ENCODE measurements around the gene PDE6G.
"Not testable (repeated sequence)": the region's sequence is repeated elsewhere in the genome, so short reads cannot be mapped to it uniquely, and the experiment has no call there.

Gene PDE6G

DNA sequence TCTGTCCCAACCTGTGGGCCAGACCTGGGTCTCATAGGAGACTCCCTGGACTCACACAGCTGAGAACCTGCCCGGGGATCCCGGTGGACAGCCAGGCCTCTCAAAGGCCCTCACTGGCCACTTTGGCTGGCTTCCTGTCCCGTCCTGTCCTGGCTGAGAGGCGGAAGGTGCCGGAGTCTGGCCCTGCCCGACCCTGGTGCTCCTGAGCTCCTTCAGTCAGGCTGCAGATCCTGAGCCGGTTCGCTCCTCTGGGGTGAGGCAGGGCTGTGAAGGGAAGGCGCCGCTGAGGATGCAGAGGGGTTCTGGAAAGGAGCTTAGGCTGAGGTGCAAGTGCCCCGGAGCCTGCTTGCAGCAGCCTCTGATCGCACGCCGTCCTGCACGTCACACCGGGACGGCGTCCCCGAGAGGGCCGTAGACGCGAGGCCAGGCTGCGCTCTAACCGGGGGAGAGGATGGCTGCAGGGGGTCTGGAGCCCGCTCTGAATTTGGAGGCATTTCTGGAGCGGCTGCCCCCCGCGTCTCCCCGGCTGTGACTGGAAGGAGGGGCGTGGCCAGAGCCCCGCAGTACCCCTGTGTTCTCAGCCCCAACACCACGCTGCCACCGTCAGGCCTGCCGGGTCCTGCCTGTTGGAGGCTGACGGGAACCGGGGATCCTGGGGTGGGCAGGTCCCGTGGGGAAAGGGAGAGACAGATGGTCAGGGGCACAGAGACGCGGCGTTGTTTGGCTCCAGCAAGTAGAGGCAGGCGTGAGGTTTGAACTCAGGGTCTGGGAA lies 31.6 kb upstream of the PDE6G start:
- no peak for DNase-seq (ENCODE audit: low spot score)

DNA sequence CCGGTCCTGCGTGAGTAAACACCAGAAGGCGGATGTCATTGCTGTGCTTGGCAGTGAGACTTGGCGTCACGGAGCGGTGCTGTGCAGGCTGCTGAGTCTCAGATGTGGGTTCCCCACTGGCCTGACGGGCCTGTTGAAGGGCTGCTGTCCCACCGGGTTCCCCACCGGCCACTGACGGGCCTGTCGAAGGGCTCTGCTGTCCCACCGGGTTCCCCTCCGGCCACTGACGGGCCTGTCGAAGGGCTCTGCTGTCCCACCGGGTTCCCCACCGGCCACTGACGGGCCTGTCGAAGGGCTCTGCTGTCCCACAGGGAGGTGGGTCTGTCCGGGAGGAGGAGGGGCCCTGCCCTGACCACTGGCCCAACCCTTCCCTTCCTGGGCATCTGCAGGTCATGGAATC lies 30.3 kb upstream of the PDE6G start:
- no peak for DNase-seq (ENCODE audit: low spot score)

DNA sequence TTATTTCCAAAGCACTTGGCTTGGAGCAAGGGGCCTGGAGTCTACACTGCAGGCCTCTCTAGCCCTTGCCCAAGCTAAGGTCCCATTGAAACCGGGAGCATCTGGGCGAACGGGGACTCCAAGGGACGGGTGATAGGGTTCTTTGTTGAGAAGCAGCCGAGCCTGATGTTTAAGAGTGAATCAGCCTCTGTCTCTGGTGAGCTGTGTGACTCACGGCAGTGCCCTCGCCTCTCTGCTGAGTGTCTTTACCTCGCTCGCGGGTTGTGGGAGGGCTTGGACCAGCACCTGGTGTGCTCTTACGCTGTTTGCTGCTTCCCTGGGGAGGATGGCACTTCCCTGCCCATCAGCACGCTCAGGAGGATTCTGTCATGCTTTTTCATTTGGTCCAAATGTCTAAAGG lies 28.8 kb upstream of the PDE6G start:
- DNase-seq (ENCODE audit: low spot score): no peak

DNA sequence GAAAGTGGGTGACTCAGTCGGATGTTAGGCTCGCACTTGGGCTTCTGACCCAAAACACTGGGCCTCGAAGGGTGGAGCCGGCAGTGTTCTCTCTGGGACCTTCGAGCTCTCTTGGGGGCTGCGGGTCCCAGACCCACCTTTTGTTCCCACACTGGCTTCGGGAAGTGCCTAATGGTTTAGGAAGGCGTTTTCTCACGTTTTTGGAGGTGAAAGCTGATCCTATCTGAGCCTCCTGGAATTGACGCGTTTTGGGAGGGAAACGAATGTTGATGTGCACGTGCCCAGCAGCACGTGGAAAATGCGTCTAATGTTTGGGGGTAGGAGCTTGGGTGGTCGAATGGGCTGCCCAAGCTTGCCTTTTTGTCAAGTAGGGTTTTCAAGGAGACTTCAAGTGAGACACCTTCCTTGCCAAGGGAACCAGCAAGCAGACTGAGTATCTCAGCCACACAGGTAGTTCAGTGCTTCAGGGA lies 28.1 kb upstream of the PDE6G start:
- DNase-seq (ENCODE audit: low spot score): no peak

DNA sequence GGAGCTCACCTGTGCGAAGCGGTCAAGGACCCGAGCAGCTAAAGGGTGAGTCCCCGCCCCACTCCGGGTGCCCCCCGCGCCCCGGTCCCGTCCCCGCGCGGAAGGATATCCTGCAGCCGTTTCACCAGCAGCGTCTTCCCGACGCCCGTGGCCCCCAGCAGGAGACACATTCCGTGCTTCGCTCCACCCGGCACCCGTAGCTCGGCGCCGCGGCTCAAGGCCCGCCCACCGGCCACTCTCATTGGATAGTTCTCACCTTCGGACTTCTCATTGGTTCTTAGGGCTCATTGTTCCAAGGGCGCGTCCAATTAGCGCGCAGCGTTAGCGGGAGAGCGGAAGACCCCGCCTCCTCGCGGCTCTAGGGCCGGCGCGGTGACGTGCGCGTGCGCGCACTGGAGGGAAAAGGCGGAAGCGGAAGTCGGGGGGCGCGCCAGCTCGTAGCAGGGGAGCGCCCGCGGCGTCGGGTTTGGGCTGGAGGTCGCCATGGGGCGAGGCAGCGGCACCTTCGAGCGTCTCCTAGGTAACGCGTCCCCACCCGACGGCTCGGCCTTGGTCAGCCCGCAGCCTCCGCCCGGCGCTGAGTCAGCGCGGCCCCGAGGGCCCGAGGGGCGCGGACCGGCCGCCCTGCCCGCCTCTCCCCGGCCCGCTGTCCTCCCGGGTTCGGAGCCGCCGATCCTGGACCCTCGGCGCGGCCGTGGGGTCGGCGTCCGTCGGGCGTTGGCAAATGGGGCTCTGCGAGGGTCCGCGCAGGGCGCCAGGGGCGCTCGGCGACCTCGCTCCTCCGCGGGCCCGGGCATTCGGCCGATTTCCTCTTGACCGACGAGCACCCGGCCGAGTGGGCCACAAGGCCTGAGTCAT lies 27.5 kb upstream of the PDE6G start, which contains the start of the genes ARL16 and HGS:
Gene ARL16 (minus strand): TSS at position 214 of the 858 bp plus-strand sequence. CDS start 44 bp downstream, at position 170.
Gene HGS (plus strand): TSS at position 428 of the 858 bp plus-strand sequence. CDS start 56 bp downstream, at position 484.
- DNase-seq (ENCODE audit: low spot score): peak; percentile 98

DNA sequence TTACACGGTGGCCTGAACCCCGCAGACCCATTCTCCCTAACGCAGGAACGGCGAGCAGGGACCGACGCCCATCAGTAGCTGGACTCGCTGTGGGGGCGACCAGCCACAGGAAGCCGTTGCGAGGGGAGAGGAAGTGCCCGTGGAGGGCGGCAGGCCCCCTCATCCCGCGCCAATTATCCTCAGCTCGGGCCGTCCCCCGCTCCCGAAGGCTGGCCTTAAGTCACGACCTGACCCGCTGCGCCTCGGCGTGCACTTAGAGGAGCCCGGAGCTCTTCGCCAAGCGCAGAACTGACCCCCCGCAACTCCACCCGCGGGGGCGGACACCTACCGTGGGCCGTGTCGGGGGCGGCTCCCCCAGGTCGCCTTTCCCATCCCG lies 26.9 kb upstream of the PDE6G start:
- DNase-seq (ENCODE audit: low spot score): no peak

DNA sequence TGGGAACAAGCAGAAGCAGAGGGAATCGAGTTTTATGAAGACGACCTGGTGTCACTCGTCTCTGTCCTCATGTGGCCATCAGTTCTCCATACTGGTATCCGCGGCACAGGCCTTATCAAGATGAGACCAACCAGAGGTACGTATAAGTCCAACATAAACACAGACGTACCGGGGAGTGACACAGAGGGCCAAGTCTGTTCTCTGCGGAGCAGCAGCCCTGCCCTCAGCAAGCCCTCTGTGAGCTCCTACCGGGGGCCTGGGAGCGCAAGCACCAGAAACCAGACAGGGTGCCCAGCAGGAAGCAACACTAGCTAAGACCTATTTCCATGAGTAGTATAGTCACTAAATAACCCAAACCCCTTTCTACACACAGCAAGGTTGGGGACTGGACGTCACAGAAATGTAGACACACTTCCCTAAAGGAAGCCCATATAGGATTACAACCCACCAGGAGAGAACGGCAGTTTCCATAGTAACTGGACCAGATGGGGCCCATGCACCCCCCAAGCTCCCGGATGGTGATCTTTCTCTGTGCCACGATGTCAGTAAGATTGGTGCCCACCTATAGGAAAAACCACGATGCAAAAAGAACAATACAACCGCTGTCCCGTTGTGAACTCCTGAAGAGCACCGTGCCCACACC lies 26.3 kb upstream of the PDE6G start:
- no peak for DNase-seq (ENCODE audit: low spot score)

DNA sequence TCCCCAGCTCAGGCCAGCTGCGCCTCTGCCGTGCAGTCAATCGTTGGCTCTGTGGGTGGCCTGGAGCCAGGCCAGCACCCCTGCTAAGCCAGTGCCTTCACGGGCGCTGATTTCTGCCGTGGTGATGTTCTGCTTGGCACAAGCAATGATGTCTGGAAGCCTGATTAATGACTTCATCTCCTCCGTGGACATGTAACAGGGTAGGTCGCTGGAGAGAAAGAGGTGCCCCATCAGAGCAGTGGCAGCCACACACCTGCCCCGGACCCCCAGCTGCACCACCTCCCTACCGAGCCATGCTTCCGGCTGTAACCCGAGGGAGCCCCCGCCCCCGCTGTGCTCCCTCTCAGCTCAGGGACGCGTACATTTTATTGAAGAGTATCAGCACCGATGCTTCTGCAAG lies 25.3 kb upstream of the PDE6G start:
- DNase-seq (ENCODE audit: low spot score): no peak

DNA sequence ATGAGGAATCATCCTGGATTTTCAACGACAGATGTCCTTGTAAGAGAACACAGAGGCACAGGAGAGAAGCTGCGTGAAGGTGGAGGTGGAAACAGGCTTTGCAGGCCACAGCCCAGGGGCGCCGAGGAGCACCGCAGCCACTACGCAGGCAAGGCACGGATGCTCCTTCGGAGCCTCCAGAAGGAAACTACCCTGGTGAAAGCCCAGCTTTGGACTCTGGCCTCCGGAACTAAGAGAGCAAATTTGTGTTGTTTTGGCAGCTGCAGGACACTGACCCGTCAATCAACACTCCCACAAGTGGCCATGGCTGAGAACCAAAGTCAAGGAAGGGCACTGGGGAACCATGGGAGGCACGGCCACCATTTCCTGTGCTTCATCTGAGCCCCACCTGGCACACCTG lies 23.8 kb upstream of the PDE6G start:
- DNase-seq (ENCODE audit: low spot score): no peak

DNA sequence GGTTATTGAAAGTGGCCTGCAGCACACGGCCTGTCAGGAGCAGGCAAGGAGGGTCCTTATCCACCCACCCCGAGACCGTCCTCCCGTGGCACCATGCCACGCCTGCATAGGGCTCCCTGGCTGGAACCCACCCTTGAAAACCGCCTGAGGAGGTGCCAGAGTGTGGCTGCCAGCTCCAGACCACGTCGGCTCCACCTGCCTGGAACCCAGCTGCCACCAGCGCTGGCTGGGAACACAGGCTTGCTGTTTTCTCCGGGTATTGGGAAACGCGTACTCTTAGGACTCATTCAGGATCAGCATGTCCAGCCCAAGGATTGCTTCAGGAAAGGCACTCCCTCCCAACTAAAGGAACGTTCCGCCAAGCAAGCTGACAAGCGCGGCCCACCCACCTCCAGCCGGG lies 20.6 kb upstream of the PDE6G start:
- no peak for DNase-seq (ENCODE audit: low spot score)

DNA sequence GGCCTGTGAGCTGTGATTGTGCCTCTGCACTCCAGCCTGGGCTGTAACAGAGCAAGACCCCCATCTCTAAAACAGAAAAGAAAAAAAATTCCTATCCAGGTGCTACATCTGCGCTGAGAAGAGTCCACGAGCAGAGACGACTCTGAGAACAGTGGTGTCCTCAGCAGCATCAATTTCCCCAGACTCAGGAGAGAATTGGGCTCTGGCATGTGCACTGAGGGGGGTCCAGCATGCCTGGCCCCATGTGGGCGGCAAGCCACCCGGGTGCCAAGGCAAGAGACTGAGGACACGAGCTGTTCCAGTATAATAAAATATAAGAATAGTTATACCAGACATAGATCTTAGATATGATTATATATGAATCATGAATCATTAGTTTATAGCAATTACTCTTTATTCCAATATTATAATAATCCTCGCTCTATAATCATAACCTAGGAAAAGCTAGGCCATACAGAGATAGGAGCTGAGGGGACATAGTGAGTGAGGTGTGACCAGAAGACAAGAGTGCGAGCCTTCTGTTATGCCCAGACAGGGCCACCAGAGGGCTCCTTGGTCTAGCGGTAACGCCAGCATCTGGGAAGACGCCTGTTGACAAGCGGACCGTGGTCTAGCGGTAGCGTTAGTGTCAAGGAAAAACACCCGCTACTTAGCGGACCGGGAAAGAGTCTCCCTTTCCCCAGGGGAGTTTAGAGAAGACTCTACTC lies 19.3 kb upstream of the PDE6G start:
- not testable (repeated sequence) for DNase-seq (ENCODE audit: low spot score)

DNA sequence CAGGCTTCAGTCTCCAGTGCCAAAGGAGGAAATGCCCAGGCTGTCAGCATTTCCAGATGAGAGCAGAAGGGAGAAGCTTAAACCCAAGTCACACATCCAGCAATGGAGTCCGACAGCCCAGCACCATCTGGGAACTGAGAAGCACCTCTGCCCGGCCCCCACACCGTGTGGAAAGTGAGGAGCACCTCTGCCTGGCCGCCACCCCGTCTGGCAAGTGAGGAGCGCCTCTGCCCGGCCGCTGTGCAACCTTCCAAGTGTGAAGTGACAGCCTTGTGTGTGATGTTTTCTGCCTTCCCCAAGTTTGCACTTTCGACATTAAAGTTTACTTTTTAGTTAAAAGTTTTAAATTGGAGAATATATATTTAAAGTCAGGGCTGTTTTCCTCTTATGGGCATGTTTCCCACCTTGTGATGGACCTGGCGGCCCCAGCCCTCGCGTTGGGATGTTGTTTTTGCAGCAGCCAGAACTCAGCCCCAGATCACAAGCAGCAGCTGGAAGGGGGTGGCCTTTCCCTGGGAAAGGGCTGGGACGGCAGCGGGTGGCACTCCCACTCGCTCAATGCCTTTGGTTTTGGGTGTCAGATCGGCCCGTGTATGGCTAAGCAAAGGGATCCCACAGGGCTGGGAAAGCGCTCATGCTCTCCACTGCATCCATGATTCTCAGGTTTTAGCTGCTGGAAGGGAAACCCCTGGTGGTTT lies 17.4 kb upstream of the PDE6G start:
- no peak for DNase-seq (ENCODE audit: low spot score)

DNA sequence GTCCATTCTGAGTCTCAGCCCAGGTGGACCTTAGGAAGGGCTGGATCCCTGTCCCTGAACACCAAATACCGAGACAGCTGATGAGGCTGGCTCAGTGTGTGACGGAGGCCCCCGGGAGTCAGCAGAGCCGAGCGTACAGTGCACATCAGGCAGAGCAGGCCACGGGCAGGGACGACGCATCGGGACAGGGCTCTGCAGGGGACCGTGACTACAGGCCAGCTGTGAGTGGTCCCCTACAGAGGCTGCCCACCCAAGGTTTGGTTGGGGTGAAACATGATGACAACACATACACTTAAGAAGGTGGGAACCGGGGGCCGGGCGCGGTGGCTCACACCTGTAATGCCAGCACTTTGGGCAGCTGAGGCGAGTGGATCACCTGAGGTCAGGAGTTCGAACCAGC lies 16.6 kb upstream of the PDE6G start:
- DNase-seq (ENCODE audit: low spot score): no peak

DNA sequence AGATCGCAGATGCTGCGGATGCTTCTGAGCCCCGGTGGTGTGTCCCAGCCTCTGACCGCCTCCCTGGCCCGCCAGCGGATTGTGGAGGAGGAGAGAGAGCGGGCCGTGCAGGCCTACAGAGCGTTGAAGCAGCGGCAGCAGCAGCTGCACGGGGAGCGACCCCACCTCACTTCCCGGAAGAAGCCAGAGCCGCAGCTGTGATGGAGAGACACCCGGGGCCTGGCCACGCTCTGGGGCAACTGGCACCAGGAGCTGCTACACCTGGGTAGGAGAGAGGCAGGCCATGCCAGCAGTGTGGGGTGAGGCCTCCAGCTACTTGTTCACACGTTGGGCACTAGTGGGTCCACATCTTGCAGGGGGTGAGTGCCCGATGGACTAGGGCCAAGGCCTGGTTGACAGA lies 16.2 kb upstream of the PDE6G start:
- no peak for DNase-seq (ENCODE audit: low spot score)

DNA sequence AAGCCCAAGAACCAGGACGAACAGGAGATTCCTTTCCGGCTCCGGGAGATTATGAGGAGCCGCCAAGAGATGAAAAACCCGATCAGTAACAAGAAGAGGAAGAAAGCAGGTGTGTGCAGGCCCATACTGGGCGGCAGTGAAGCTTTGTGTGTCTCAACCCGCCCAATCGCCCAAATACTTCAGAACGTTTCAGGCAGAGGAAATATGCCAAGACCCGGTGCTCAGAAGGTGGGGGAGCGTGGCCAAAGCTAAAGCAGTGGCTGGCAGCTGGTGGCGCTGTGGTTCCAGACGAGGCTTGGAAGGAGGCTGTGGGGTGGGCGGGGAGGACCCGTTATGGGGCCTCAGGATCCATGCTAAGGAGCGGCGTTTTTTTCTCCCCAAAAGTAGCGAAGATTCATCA lies 11.4 kb upstream of the PDE6G start:
- DNase-seq (ENCODE audit: low spot score): no peak

DNA sequence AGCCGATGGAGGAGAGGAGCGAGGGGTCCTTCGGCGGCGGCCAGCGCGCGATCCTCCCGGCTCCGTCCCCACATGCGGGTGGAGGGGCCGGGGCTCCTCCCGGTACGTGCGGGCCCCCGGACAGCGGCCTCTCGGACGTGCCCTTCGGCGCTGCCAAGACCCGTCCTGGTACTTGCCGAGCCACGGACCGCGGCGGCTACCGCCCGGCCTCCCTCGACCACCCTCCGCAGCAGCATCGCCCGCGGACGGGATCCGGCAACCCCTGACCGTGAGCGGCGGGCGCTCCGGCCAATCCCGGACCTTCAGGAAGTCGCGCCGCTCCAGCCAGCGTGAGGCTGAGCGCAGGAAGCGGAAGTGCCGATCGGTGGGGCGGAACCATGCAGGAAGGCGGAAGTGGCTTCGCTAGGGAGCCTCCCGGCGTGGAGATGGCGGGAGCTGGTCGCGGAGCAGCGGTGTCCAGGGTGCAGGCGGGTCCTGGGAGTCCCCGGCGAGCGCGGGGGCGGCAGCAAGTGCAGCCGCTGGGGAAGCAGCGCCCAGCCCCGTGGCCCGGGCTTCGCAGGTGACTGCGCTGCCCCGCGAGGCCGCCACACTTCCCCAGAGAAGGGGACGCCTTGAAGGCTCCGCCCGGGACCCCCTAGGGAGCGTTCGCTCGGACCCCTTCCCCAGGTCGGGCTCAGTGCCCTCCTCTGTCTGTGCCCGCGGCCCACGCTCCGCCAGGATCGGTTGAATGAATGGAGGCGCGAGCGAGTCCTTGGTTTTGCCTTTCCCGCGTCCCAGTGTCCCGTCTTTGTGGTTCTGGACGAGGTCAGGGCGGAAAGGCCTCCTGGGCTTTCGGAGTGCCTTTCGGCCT lies 10.2 kb upstream of the PDE6G start, which contains the start of the genes CCDC137 and OXLD1:
Gene CCDC137 (plus strand): TSS at position 396 of the 850 bp plus-strand sequence. CDS start 30 bp downstream, at position 426.
Gene OXLD1 (minus strand): TSS at position 264 of the 850 bp plus-strand sequence. CDS start 28 bp downstream, at position 236.
- peak; percentile 95 for DNase-seq (ENCODE audit: low spot score)

DNA sequence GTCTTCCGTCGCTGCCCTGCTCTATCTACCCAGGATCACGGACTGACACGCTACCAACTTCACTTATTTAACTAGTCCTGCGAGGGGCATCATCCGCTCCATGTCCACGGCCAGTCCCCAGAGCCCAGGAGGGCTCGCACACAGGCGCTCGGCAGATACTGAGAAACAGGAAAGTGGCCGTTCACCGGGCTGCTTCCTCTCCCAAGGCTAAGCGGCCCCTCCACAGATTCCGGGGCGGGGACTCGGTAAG lies 9.7 kb upstream of the PDE6G start:
- DNase-seq (ENCODE audit: low spot score): no peak

DNA sequence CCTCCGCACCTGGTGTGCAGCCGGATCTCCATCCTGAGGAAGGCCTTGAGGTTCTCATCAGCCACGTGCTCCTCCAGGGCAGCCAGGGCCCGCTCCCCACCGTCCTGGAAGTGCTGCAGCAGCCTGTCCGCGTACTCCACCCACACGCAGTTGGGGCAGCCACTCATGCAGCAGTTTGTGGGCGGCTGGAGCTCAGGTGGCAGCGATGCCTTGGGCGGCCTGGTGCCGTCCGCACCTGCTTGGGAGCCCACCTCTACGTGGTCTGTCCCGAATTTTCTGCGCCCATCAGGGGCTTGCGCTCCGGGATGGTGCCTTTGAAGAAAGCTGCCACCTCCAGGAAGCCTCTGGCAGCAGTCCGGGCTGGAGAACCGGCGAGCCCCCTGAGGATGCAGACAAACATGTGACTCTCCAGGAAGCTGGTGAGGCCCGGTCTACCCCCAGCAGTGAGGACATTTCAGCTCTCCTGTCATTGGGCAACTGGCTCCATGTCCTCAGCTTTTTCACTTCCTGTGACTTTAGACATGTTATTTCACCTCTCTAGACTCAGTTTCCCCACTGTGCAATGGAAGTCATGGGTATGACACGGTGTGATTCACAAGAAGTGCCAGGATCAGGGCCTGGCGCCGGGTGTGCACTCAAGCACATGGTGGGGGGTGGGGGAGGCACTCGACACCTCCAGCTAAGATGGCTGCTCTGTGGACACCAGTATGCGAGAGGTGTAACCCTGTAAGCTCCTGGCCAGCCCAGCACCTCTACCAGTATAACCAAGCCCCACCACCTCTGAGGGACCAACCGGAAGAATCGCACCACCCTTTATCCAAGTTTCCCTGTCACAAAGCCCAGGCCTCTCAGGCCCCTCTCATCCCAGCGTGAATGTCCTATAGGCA lies 9.1 kb upstream of the PDE6G start:
- DNase-seq (ENCODE audit: low spot score): peak; percentile 23

DNA sequence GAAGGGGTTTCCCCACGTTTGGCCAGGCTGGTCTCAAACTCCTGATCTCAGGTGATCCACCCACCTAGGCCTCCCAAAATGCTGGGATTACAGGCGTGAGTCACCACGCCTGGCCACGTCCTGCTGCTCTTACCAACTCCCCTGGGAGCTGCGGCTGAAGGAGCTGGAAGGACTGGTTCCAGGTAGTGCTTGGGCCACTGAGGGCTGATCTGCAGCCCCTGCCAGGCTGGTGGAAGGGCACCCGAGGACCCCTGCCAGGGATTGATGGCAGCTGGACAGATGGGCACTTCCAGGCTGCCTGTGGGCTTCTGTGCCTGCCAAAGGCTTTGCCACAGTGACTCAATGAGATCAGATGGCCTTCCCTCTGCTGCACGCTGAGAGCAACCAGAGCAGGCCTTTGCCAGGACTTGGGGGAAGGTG lies 7.7 kb upstream of the PDE6G start:
- DNase-seq (ENCODE audit: low spot score): no peak

Data from LoVo (cell line).